Osteoblast (primary cell): ENCODE results near the gene FRAT1. TPM values are rescaled to one million over a fixed set of nuclear protein-coding genes. Genes with fewer than 3 reads are reported as not detected.
"Not testable (repeated sequence)": the region's sequence is repeated elsewhere in the genome, so short reads cannot be mapped to it uniquely, and the experiment has no call there.

Source experiments
- DNase-seq: peaks from one replicate; pipeline ENCODE4 v3.0.0; 2011; ENCODE audit warnings: low spot score, mixed read lengths; ENCODE audit not compliant: insufficient read length; ENCODE audit errors: missing footprints
- H2AFZ ChIP-seq: 2 replicates; pipeline ENCODE4 v1.6.0; 2011; ENCODE audit warnings: mild to moderate bottlenecking, low read length
- H3K27ac ChIP-seq: 2 replicates; pipeline ENCODE4 v1.5.1; 2011; ENCODE audit warnings: mild to moderate bottlenecking, low read depth, low read length, moderate library complexity
- H3K27me3 ChIP-seq: 2 replicates; pipeline ENCODE4 v1.6.0; 2012; ENCODE audit warnings: mild to moderate bottlenecking, control low read depth, inconsistent platforms, low read length, moderate library complexity; ENCODE audit not compliant: insufficient read depth
- H3K36me3 ChIP-seq: 2 replicates; pipeline ENCODE4 v1.5.1; 2011; ENCODE audit warnings: mild to moderate bottlenecking, low read length, control low read depth, moderate library complexity; ENCODE audit not compliant: insufficient read depth
- H3K4me1 ChIP-seq: 2 replicates; pipeline ENCODE4 v1.5.1; 2011; ENCODE audit warnings: mild to moderate bottlenecking, low read length, control low read depth, moderate library complexity; ENCODE audit not compliant: insufficient read depth
- H3K4me2 ChIP-seq: 2 replicates; pipeline ENCODE4 v1.6.0; 2011; ENCODE audit warnings: mild to moderate bottlenecking, low read length; ENCODE audit not compliant: insufficient read depth
- H3K4me3 ChIP-seq: fragments of 200-600 bp; sonication (generic); 3 replicates; pipeline ENCODE4 v1.5.1; 2012; ENCODE audit warnings: mild to moderate bottlenecking, low read length, inconsistent platforms; ENCODE audit not compliant: insufficient read depth
- H3K79me2 ChIP-seq: 2 replicates; pipeline ENCODE4 v1.6.0; 2012; ENCODE audit warnings: mild to moderate bottlenecking, low read length, control low read depth, inconsistent platforms; ENCODE audit not compliant: insufficient read depth
- H3K9me3 ChIP-seq: 2 replicates; pipeline ENCODE4 v1.5.1; 2011; ENCODE audit warnings: low read depth, low read length, control low read depth
- H4K20me1 ChIP-seq: 2 replicates; pipeline ENCODE4 v1.6.0; 2012; ENCODE audit warnings: mild to moderate bottlenecking, low read length, control low read depth; ENCODE audit not compliant: insufficient read depth
- total RNA-seq: library from RNA; depleted of rRNA; stranded (reverse); fragments of >200 nt; gene quantifications from 2 replicates; pipeline ENCODE4 v1.2.3, GENCODE V29; 2012
- TF ChIP-seq, protein P1 (sequence below): IDR thresholded peaks from 2 replicates; pipeline ENCODE4 v1.5.1; 2011; ENCODE audit warnings: mild to moderate bottlenecking, low read depth, low read length, moderate library complexity; ENCODE audit errors: extremely low read depth

Gene FRAT1
- total RNA-seq, 1 donor, result 3.3 TPM

DNA sequence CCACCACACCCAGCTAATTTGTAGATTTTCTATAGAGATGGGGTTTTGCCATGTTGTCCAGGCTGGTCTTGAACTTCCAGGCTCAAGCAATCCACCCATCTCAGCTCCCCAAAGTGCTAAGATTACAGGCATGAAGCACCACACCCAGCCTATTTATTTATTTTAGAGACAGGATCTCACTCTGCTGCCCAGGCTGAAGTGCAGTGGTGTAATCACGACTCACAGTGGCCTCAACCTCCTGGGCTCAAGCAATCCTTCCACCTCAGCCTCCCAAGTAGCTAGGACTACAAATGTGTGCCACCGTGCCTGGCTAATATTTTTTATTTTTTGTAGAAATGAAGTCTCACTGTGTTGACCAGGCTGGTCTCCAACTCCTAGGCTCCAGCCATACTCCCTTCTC is 22.3 kb downstream of the FRAT1 start:
- H3K27me3 ChIP-seq, result peaks cover 20% of the 10 kb centered on the region
- H3K36me3 ChIP-seq, result no peaks in the 10 kb centered on the region
- TF ChIP-seq, protein P1, sequence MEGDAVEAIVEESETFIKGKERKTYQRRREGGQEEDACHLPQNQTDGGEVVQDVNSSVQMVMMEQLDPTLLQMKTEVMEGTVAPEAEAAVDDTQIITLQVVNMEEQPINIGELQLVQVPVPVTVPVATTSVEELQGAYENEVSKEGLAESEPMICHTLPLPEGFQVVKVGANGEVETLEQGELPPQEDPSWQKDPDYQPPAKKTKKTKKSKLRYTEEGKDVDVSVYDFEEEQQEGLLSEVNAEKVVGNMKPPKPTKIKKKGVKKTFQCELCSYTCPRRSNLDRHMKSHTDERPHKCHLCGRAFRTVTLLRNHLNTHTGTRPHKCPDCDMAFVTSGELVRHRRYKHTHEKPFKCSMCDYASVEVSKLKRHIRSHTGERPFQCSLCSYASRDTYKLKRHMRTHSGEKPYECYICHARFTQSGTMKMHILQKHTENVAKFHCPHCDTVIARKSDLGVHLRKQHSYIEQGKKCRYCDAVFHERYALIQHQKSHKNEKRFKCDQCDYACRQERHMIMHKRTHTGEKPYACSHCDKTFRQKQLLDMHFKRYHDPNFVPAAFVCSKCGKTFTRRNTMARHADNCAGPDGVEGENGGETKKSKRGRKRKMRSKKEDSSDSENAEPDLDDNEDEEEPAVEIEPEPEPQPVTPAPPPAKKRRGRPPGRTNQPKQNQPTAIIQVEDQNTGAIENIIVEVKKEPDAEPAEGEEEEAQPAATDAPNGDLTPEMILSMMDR, result no peak
- no peak overlapping the region for H3K27ac ChIP-seq
- DNase-seq, result no peak
- no peak overlapping the region for H3K4me2 ChIP-seq
- H3K4me1 ChIP-seq, result no peaks in the 10 kb centered on the region
- H3K4me3 ChIP-seq, result no peak overlapping the region
- H4K20me1 ChIP-seq, result no peaks in the 10 kb centered on the region
- no peaks in the 10 kb centered on the region for H3K79me2 ChIP-seq
- no peaks in the 10 kb centered on the region for H3K9me3 ChIP-seq
- no peak overlapping the region for H2AFZ ChIP-seq

DNA sequence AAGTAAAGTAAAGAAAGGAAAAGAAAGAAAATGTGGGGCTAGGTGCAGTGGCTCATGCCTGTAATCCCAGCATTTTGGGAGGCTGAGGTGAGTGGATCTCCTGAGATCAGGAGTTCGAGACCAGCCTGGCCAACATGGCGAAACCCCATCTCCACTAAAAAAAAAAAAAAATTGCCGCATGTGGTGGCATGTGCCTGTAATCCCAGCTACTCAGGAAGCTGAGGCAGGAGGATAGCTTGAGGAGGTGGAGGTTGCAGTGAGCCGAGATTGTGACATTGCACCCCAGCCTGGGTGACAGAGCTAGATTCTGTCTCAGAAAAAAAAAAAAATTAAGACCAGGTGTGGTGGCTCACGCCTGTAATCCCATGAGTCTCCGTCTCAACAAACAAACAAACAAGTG is 24.6 kb downstream of the FRAT1 start:
- H3K36me3 ChIP-seq, H3K79me2 ChIP-seq, H3K4me2 ChIP-seq, H3K27ac ChIP-seq, DNase-seq, H3K9me3 ChIP-seq, H3K4me1 ChIP-seq, H3K4me3 ChIP-seq, H2AFZ ChIP-seq, H4K20me1 ChIP-seq, H3K27me3 ChIP-seq: not testable (repeated sequence)

DNA sequence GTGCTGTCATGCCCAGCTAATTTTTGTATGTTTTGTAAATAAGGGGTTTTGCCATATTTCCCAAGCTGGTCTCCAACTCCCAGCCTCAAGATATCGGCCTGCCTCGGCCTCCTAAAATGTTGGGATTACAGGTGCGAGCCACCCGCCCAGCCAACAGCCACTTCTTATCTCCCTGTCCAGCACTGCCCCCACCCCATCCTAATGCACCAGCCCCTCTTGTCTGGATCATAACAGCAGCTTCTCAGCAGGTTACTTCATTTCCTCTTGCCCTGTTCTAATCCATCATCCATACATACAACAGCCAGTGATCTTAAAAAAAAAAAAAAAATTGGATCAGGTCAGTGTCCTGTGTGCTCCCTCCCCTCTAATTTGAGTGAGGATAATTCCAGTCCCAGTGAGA is 28.2 kb downstream of the FRAT1 start:
- no peak overlapping the region for H3K27ac ChIP-seq
- TF ChIP-seq, protein P1, result no peak
- no peak for DNase-seq
- H3K9me3 ChIP-seq, result no peaks in the 10 kb centered on the region
- no peaks in the 10 kb centered on the region for H3K27me3 ChIP-seq
- no peaks in the 10 kb centered on the region for H3K79me2 ChIP-seq
- H4K20me1 ChIP-seq, result no peaks in the 10 kb centered on the region
- no peaks in the 10 kb centered on the region for H3K4me1 ChIP-seq
- H3K4me2 ChIP-seq, result no peak overlapping the region
- H3K36me3 ChIP-seq, result no peaks in the 10 kb centered on the region
- H3K4me3 ChIP-seq, result no peak overlapping the region
- H2AFZ ChIP-seq, result no peak overlapping the region

DNA sequence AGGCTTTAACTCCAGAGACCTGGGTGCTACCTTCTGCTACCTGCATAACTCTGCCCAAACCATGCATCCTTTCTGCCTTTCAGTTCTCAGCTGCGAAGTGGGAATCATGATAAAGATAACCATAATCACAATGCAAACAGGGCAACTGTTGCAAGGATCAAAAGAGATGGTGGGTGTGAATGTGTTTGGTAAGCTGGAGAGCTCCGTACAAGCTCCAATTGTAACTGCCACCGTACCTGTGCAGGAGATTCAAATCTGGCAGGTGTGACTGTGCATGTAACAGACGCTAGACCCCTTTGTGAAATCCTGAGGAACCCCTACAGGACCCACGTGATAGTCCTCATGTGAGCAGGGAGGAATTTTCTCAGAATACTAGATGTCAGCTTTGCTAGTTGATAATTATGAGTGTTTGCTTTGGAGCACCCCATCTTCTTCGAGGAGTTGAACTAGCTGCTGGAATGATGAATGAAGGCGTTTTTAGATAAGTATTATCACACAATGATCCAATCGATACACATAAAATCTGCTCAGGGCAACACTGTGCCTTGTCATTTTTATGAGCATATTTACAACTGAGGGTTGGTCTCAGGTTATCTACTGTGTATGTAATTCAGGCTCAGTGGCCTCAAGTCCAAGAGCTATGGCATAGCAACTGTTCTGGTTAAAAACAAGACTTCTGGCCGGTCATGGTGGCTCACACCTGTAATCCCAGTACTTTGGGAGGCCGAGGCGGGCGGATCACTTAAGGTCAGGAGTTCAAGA is 30.9 kb downstream of the FRAT1 start:
- Histone ChIP-seq H4K20me1 (no peaks in the 10 kb centered on the region), H3K36me3 (no peaks in the 10 kb centered on the region)
- DNase-seq, result no peak

More for the DNA sequence above, 30.9 kb downstream of the FRAT1 start:
- Histone ChIP-seq H2AFZ (no peak overlapping the region), H3K9me3 (no peaks in the 10 kb centered on the region), H3K79me2 (no peaks in the 10 kb centered on the region), H3K27ac (no peak overlapping the region), H3K4me2 (no peak overlapping the region), H3K27me3 (no peaks in the 10 kb centered on the region), H3K4me3 (no peak overlapping the region), H3K4me1 (no peaks in the 10 kb centered on the region)
- TF ChIP-seq, protein P1, result no peak
